IMR-90 (cell line): ENCODE results near the gene CES2.

ENCODE experiments used
- MAZ ChIP-seq: IDR thresholded peaks from 2 replicates; pipeline ENCODE4 v1.6.1; 2012; ENCODE audit warnings: low read depth, mild to moderate bottlenecking, low read length, improper control_type of control experiment, moderate library complexity, borderline replicate concordance
- MXI1 ChIP-seq: IDR thresholded peaks from 2 replicates; pipeline ENCODE4 v1.6.1; 2012; ENCODE audit warnings: low read depth, mild to moderate bottlenecking, low read length, moderate library complexity, borderline replicate concordance
- POLR2A ChIP-seq: IDR thresholded peaks from 2 replicates; pipeline ENCODE4 v1.6.1; 2012; ENCODE audit warnings: mild to moderate bottlenecking, low read depth, low read length
- TF ChIP-seq, protein P1 (sequence below): conservative IDR thresholded peaks from 2 replicates; pipeline ENCODE4 v1.5.1; 2012; ENCODE audit warnings: mild to moderate bottlenecking, low read depth, low read length, improper control_type of control experiment
- TF ChIP-seq, protein P2 (sequence below): fragments of 150-350 bp; IDR thresholded peaks from 2 replicates; pipeline ENCODE4 v1.6.1; 2016; ENCODE audit warnings: low read depth, mild to moderate bottlenecking, low read length, moderate library complexity, borderline replicate concordance
- TF ChIP-seq, protein P3 (sequence below): fragments of 150-350 bp; IDR thresholded peaks from 2 replicates; pipeline ENCODE4 v1.6.1; 2017; ENCODE audit warnings: mild to moderate bottlenecking, antibody characterized with exemption, low read length, low read depth

DNA sequence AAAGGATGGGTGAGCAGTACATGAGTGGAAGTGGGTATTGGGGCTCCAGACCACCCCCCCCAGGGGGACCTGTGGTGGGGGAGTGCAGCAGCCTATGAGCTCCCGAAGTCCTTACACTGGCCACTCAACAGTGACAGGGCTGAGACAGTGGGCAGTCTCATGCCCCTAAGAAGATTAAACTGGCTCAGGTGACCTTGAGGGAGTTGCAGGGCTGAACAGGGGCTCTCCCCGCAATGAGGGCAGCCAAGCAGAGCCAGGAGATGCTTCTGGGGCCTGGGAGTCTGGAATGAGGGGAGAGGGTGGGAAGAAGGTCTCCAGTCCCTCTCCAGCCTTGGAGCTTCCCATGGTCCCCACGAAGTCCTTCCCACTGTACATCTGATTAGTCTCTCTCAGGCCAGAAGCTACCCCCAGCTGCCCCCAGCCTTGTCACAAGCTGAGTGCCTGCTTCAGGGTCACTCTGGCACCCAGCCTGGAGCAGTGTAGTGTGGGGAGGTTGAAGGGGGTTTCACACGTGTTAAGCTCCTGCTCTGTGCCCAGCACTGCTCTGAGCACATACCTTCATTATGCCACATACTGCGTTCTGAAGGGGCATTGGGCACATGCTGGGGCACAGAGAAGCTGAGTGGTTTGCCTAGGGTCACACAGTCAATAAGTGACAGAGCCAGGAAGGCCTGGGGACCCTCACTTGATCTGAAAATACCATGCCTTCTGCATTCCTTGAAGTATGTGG, 15.6 kb upstream of the CES2 start:
- TF ChIP-seq POLR2A, result no peak
- TF ChIP-seq, protein P1, sequence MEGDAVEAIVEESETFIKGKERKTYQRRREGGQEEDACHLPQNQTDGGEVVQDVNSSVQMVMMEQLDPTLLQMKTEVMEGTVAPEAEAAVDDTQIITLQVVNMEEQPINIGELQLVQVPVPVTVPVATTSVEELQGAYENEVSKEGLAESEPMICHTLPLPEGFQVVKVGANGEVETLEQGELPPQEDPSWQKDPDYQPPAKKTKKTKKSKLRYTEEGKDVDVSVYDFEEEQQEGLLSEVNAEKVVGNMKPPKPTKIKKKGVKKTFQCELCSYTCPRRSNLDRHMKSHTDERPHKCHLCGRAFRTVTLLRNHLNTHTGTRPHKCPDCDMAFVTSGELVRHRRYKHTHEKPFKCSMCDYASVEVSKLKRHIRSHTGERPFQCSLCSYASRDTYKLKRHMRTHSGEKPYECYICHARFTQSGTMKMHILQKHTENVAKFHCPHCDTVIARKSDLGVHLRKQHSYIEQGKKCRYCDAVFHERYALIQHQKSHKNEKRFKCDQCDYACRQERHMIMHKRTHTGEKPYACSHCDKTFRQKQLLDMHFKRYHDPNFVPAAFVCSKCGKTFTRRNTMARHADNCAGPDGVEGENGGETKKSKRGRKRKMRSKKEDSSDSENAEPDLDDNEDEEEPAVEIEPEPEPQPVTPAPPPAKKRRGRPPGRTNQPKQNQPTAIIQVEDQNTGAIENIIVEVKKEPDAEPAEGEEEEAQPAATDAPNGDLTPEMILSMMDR, result no peak
- TF ChIP-seq MAZ, result no peak
- TF ChIP-seq MXI1, result no peak
- TF ChIP-seq, protein P2, sequence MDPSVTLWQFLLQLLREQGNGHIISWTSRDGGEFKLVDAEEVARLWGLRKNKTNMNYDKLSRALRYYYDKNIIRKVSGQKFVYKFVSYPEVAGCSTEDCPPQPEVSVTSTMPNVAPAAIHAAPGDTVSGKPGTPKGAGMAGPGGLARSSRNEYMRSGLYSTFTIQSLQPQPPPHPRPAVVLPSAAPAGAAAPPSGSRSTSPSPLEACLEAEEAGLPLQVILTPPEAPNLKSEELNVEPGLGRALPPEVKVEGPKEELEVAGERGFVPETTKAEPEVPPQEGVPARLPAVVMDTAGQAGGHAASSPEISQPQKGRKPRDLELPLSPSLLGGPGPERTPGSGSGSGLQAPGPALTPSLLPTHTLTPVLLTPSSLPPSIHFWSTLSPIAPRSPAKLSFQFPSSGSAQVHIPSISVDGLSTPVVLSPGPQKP, result no peak
- TF ChIP-seq, protein P3, sequence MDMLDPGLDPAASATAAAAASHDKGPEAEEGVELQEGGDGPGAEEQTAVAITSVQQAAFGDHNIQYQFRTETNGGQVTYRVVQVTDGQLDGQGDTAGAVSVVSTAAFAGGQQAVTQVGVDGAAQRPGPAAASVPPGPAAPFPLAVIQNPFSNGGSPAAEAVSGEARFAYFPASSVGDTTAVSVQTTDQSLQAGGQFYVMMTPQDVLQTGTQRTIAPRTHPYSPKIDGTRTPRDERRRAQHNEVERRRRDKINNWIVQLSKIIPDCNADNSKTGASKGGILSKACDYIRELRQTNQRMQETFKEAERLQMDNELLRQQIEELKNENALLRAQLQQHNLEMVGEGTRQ, result no peak
